Tibial nerve (tissue), 4 donors: ENCODE data around the gene SCFD1.

ENCODE experiments used
- EP300 ChIP-seq, 2 donors: sonication (generic); formaldehyde crosslinking; IDR thresholded peaks; one replicate each; pipeline ENCODE4 v1.6.1; 2017; ENCODE audit warnings: antibody characterized with exemption in 2 of 2, mild to moderate bottlenecking in 1 of 2
- TF ChIP-seq, protein P1 (sequence below), 5 experiments: fragments of 200-600 bp in 3 of 5; fragments of 450-650 bp in 2 of 5; sonication (generic) in 3 of 5; IDR thresholded peaks; one replicate each; pipeline ENCODE4 v1.5.1; 2016 to 2019; ENCODE audit warnings: antibody characterized with exemption in 5 of 5, mild to moderate bottlenecking in 3 of 5, moderate library complexity in 2 of 5

DNA sequence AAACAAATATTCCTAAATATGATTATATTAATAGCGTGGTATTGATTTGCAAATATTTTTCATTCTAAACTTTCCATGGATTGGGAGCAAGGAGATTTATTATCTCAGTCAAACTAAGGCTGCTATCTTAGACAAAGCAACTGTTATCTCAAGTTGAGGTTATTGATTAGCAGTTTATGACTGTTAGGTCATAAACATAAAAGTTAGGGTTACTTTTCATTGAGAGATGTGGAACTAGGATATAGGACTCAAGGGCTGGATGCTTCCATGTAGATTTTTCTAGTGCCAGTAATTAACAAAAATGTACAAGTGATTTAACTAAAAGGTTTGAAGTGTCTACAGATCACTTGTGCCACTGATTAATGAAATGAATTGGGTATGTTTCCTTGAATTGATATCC, 19.1 kb downstream of the SCFD1 start:
- TF ChIP-seq, protein P1, sequence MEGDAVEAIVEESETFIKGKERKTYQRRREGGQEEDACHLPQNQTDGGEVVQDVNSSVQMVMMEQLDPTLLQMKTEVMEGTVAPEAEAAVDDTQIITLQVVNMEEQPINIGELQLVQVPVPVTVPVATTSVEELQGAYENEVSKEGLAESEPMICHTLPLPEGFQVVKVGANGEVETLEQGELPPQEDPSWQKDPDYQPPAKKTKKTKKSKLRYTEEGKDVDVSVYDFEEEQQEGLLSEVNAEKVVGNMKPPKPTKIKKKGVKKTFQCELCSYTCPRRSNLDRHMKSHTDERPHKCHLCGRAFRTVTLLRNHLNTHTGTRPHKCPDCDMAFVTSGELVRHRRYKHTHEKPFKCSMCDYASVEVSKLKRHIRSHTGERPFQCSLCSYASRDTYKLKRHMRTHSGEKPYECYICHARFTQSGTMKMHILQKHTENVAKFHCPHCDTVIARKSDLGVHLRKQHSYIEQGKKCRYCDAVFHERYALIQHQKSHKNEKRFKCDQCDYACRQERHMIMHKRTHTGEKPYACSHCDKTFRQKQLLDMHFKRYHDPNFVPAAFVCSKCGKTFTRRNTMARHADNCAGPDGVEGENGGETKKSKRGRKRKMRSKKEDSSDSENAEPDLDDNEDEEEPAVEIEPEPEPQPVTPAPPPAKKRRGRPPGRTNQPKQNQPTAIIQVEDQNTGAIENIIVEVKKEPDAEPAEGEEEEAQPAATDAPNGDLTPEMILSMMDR (IDR thresholded peaks at IDR 0.05) = no peak
- no peak for TF ChIP-seq EP300 (IDR thresholded peaks at IDR 0.05)
